ENCODE measurements around the gene RGS12.

Gene RGS12

DNA sequence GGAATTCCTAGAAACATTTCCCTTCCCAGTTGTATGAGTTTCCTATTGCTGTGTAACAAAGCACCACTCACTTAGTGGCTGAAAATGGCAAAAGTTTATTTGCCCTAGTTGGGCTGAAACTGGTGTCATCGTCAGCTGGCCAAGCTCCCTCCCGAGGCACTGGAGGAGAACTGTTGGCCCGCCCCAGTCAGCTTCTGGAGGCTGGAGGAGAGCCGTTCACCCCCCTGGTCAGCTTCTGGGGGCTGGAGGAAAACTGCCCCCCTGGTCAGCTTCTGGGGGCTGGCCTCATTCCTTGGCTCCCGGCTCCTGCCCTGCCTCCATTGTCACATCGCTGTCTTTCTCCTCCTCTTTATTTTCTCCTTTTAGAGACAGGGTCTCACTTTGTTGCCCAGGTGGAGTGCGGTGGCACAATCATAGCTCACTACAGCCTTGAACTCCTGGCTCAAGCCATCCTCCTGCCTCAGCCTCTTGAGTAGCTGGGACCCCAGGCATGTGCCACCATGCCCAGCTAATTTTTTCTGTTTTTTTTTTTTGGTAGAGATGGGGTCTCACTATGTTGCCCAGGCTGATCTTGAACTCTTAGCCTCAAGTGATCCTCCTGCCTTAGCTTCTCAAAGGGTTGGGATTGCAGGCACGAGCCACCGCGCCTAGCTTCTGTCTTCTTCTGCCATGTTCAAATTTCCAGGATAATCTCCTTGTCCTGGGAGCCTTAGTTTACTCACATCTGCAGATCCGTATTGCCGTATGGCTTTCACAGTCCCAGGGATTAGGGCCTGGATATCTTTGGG, 3.2 kb downstream of the RGS12 start:
- no peak overlapping the region for H4K8ac ChIP-seq (ENCODE audit: low read depth, low read length)
- no CpG with 5 or more reads among the region's 12 CpGs for WGBS (ENCODE audit: extremely low coverage, insufficient coverage, insufficient read length)
- peaks cover 2% of the 10 kb centered on the region for H3K9me3 ChIP-seq (ENCODE audit: insufficient read depth, low read depth, low read length)
- H3K9ac ChIP-seq (ENCODE audit: low read length) = no peak overlapping the region
- H3K79me2 ChIP-seq (ENCODE audit: control insufficient read depth, insufficient read depth, low read length, poor library complexity) = peaks cover 6% of the 10 kb centered on the region
- no peak overlapping the region for H3K27ac ChIP-seq (ENCODE audit: low read depth, low read length)
- no peak overlapping the region for H2BK5ac ChIP-seq (ENCODE audit: low read depth, low read length, poor library complexity)
- no peak for DNase-seq
- no peak overlapping the region for H2BK12ac ChIP-seq (ENCODE audit: low read length)
- H3K36me3 ChIP-seq (ENCODE audit: control insufficient read depth in 1 of 2, insufficient read depth in 2 of 2, low read length in 2 of 2) = no peaks in the 10 kb centered on the region
- H3K4me2 ChIP-seq (ENCODE audit: low read length) = no peak overlapping the region
- H3K79me1 ChIP-seq (ENCODE audit: low read length) = peaks cover 7% of the 10 kb centered on the region
- H4K91ac ChIP-seq (ENCODE audit: low read depth, low read length) = no peak overlapping the region
- H3K4ac ChIP-seq (ENCODE audit: low read depth, low read length) = no peak overlapping the region
- H2AFZ ChIP-seq (ENCODE audit: insufficient read depth, low read length, poor library complexity) = no peak overlapping the region
- no peak overlapping the region for H2AK5ac ChIP-seq (ENCODE audit: low read length)
- no peak overlapping the region for H3K18ac ChIP-seq (ENCODE audit: low read length)
- no peak overlapping the region for H3K4me3 ChIP-seq (ENCODE audit: low read depth, low read length)
- H3K23ac ChIP-seq (ENCODE audit: low read length) = no peak overlapping the region
- no peak overlapping the region for H3K14ac ChIP-seq (ENCODE audit: low read length)
- no peaks in the 10 kb centered on the region for H3K27me3 ChIP-seq (ENCODE audit: insufficient read depth, low read length)
- H3K4me1 ChIP-seq (ENCODE audit: control insufficient read depth in 1 of 2, insufficient read depth in 2 of 2, low read length in 2 of 2) = peaks cover 7 to 26% of the 10 kb centered on the region in 2 experiments
- H4K12ac ChIP-seq (ENCODE audit: low read depth, low read length) = no peak overlapping the region
- no peak overlapping the region for H2BK120ac ChIP-seq (ENCODE audit: insufficient read depth, low read length, poor library complexity)

DNA sequence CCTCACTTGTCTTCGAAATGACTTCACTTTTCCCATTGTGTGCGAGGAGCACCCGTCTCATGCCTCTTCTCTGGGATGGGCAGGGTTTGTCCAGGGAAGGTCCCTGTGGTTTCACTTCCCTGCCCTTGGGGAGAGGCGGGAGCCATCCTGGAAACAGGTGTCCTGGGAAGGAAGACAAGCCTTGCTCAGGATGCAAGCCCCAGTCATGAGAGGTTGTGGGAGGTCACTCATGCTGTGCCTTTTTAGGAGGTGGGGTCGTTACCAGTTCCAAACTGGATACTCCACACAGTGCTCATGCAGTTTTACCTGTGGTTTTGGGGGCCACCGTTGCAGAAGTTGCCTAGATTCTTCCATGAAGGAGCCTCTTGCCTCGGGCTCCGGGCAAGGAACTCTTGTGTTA, 3.8 kb downstream of the RGS12 start:
- Histone ChIP-seq H4K91ac (ENCODE audit: low read depth, low read length) (no peak overlapping the region), H4K8ac (ENCODE audit: low read depth, low read length) (no peak overlapping the region), H2BK12ac (ENCODE audit: low read length) (no peak overlapping the region), H3K14ac (ENCODE audit: low read length) (no peak overlapping the region), H3K23ac (ENCODE audit: low read length) (no peak overlapping the region), H3K27ac (ENCODE audit: low read depth, low read length) (no peak overlapping the region), H3K4ac (ENCODE audit: low read depth, low read length) (no peak overlapping the region), H3K36me3 (ENCODE audit: control insufficient read depth in 1 of 2, insufficient read depth in 2 of 2, low read length in 2 of 2) (no peaks in the 10 kb centered on the region), H3K9me3 (ENCODE audit: insufficient read depth, low read depth, low read length) (peaks cover 2% of the 10 kb centered on the region), H3K18ac (ENCODE audit: low read length) (no peak overlapping the region), H2AFZ (ENCODE audit: insufficient read depth, low read length, poor library complexity) (no peak overlapping the region), H2AK5ac (ENCODE audit: low read length) (no peak overlapping the region), H3K9ac (ENCODE audit: low read length) (no peak overlapping the region), H2BK5ac (ENCODE audit: low read depth, low read length, poor library complexity) (no peak overlapping the region), H2BK120ac (ENCODE audit: insufficient read depth, low read length, poor library complexity) (no peak overlapping the region), H3K79me1 (ENCODE audit: low read length) (peaks cover 7% of the 10 kb centered on the region), H3K4me1 (ENCODE audit: control insufficient read depth in 1 of 2, insufficient read depth in 2 of 2, low read length in 2 of 2) (peaks cover 7 to 22% of the 10 kb centered on the region in 2 experiments), H4K12ac (ENCODE audit: low read depth, low read length) (no peak overlapping the region), H3K4me3 (ENCODE audit: low read depth, low read length) (no peak overlapping the region), H3K27me3 (ENCODE audit: insufficient read depth, low read length) (no peaks in the 10 kb centered on the region), H3K4me2 (ENCODE audit: low read length) (no peak overlapping the region), H3K79me2 (ENCODE audit: control insufficient read depth, insufficient read depth, low read length, poor library complexity) (peaks cover 6% of the 10 kb centered on the region)
- WGBS (ENCODE audit: extremely low coverage, insufficient coverage, insufficient read length) = no CpG with 5 or more reads among the region's 8 CpGs
- no peak for DNase-seq

DNA sequence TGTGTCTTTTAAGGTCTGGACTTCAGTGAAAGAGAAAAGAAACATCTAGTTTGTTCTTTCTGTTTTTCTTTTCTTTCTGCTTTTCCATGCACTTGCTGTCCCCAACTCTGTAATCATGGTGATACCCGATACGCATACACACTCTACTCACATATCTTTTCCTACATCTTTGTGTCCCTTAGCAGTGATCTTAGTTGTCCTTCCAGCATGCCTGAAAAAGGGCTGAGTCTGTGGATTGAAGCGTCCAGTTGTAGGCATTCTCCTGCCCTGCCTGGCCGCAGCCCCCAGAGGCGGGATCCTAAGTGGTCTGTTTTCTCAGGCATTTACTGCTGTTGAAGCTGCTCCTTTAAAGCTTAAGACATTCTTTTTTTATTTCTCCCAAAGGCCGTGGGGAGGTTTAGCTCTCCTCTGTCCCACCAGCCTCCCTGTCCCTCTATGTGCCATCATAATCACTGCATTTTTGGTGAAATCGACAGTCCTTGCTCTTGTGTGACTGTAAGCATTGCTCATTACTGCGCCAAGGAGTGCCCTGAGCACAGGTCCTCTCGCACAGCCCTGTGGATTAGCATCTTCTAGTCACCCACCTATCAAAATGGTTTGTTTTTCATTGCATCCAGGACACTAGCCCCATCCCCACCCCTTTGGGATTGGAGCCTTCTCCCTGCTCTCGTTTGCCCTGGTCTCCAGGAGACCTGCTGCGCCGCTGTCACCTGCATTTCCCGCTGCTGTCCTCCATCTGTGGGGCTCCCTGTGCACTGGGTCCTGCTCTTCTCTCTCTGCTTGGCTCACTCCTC, 4.4 kb downstream of the RGS12 start:
- Histone ChIP-seq H3K23ac (ENCODE audit: low read length) (no peak overlapping the region), H3K9me3 (ENCODE audit: insufficient read depth, low read depth, low read length) (peaks cover 2% of the 10 kb centered on the region), H2AK5ac (ENCODE audit: low read length) (no peak overlapping the region), H3K4me3 (ENCODE audit: low read depth, low read length) (no peak overlapping the region), H4K8ac (ENCODE audit: low read depth, low read length) (no peak overlapping the region), H3K14ac (ENCODE audit: low read length) (no peak overlapping the region), H4K91ac (ENCODE audit: low read depth, low read length) (no peak overlapping the region), H3K79me2 (ENCODE audit: control insufficient read depth, insufficient read depth, low read length, poor library complexity) (peaks cover 6% of the 10 kb centered on the region), H3K4ac (ENCODE audit: low read depth, low read length) (no peak overlapping the region), H2BK12ac (ENCODE audit: low read length) (no peak overlapping the region), H2BK5ac (ENCODE audit: low read depth, low read length, poor library complexity) (no peak overlapping the region), H3K18ac (ENCODE audit: low read length) (no peak overlapping the region), H2BK120ac (ENCODE audit: insufficient read depth, low read length, poor library complexity) (no peak overlapping the region), H3K4me1 (ENCODE audit: control insufficient read depth in 1 of 2, insufficient read depth in 2 of 2, low read length in 2 of 2) (peaks cover 7 to 16% of the 10 kb centered on the region in 2 experiments), H3K4me2 (ENCODE audit: low read length) (no peak overlapping the region), H3K36me3 (ENCODE audit: control insufficient read depth in 1 of 2, insufficient read depth in 2 of 2, low read length in 2 of 2) (no peaks in the 10 kb centered on the region), H3K79me1 (ENCODE audit: low read length) (peaks cover 7% of the 10 kb centered on the region), H3K27ac (ENCODE audit: low read depth, low read length) (no peak overlapping the region), H3K27me3 (ENCODE audit: insufficient read depth, low read length) (no peaks in the 10 kb centered on the region), H4K12ac (ENCODE audit: low read depth, low read length) (no peak overlapping the region), H2AFZ (ENCODE audit: insufficient read depth, low read length, poor library complexity) (no peak overlapping the region), H3K9ac (ENCODE audit: low read length) (no peak overlapping the region)
- WGBS (ENCODE audit: extremely low coverage, insufficient coverage, insufficient read length) = no CpG with 5 or more reads among the region's 13 CpGs
- no peak for DNase-seq

- Histone ChIP-seq H2AK5ac (ENCODE audit: low read length) (no peak overlapping the region), H4K91ac (ENCODE audit: low read depth, low read length) (no peak overlapping the region), H3K79me1 (ENCODE audit: low read length) (no peaks in the 10 kb centered on the region), H3K9ac (ENCODE audit: low read length) (no peak overlapping the region), H3K14ac (ENCODE audit: low read length) (no peak overlapping the region), H3K36me3 (ENCODE audit: control insufficient read depth in 1 of 2, insufficient read depth in 2 of 2, low read length in 2 of 2) (no peaks in the 10 kb centered on the region), H2BK120ac (ENCODE audit: insufficient read depth, low read length, poor library complexity) (no peak overlapping the region), H2BK12ac (ENCODE audit: low read length) (no peak overlapping the region), H3K4me2 (ENCODE audit: low read length) (no peak overlapping the region), H3K4ac (ENCODE audit: low read depth, low read length) (no peak overlapping the region), H3K18ac (ENCODE audit: low read length) (no peak overlapping the region), H4K8ac (ENCODE audit: low read depth, low read length) (no peak overlapping the region), H3K27ac (ENCODE audit: low read depth, low read length) (no peak overlapping the region), H3K9me3 (ENCODE audit: insufficient read depth, low read depth, low read length) (no peaks in the 10 kb centered on the region), H3K79me2 (ENCODE audit: control insufficient read depth, insufficient read depth, low read length, poor library complexity) (no peaks in the 10 kb centered on the region), H3K23ac (ENCODE audit: low read length) (no peak overlapping the region), H3K4me1 (ENCODE audit: control insufficient read depth in 1 of 2, insufficient read depth in 2 of 2, low read length in 2 of 2) (peaks cover under 1 to 7% of the 10 kb centered on the region in 2 experiments), H2BK5ac (ENCODE audit: low read depth, low read length, poor library complexity) (no peak overlapping the region), H3K27me3 (ENCODE audit: insufficient read depth, low read length) (no peaks in the 10 kb centered on the region), H2AFZ (ENCODE audit: insufficient read depth, low read length, poor library complexity) (no peak overlapping the region), H4K12ac (ENCODE audit: low read depth, low read length) (no peak overlapping the region), H3K4me3 (ENCODE audit: low read depth, low read length) (no peak overlapping the region)
- DNase-seq = no peak
- no CpG with 5 or more reads among the region's 9 CpGs for WGBS (ENCODE audit: extremely low coverage, insufficient coverage, insufficient read length)
These were observed 6.5 kb downstream of the RGS12 start for GRCh38 chr4:3299122-3299975.

Data from trophoblast cell (in vitro differentiated cells and primary cell).